ENCODE measurements around the gene PARD6A.

PARD6A gene

GRCh38 chr16:67697422-67698185, 36.8 kb downstream of the PARD6A start:
- DNase-seq: no peak

DNA sequence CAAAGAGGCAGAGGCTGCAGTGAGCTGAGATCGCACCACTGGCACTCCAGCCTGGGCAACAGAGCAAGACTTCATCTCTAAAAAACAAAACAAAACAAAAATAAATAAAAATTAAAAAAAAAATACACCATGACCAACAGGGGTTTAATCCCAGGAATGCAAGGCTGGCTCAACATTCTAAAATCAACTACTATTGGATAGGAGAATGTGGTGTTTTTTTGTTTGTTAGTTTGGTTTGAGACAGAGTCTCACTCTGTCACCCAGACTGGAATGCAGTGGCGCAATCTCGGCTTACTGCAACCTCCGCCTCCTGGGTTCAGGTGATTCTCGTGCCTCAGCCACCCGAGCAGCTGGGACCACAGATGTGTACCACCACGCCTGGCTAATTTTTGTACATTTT, 38.5 kb downstream of the PARD6A start:
- DNase-seq: no peak

DNA sequence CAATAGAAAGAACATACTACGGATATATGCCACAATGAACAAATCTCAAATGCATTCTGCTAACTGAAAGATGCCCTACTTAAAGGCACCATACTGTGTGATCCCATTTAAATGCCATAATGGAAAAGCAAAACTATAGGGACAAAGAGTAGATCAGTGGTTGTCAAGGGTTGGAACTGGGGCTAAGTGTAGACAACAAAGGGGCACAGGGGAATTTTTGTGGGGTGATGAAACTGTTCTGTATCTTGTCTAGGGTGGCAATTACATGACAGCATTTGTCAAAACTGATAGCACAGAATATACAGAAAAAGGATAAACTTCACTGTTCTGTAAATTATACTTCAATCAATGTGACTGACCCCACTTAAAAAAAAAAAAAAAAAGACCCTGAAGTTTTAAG, 40.7 kb downstream of the PARD6A start:
- no peak for DNase-seq

DNA sequence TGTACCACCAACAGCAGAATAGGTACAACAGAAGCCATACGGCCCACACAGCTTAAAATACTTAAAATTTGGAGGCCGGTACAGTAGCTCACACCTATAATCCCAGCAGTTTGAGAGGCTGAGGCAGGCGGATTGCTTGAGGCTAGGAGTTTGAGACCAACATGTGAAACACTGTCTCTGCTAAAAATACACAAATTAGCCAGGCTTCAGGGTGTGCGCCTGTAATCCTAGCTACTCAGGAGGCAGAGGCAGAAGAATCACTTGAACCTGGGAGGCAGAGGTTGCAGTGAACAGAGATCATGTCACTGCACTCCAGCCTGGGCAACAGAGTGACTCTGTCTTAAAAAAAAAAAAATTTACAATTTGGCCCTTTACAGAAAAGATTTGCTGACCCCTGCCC, 41.4 kb downstream of the PARD6A start:
- no peak for DNase-seq

DNA sequence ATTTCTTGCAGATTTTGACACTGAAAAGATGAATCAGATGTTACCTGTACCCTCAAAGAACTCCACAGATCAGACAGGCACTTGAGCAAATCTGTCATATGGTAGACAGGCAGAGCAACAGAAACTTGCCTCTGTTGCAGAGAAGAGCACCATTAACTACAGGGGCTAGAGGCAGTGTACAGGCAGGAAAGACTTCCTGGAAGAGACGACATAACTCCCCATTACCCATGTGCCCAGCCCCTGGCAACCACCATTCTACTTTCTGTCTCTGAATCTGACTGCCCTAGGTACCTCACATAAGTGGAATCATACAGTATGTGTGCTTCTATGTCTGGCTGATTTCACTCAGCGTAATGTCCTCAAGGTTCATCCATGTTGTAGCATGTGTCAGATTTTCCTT, 42.9 kb downstream of the PARD6A start:
- DNase-seq: no peak

GRCh38 chr16:67704110-67704509, 43.4 kb downstream of the PARD6A start:
- no peak for DNase-seq

DNA sequence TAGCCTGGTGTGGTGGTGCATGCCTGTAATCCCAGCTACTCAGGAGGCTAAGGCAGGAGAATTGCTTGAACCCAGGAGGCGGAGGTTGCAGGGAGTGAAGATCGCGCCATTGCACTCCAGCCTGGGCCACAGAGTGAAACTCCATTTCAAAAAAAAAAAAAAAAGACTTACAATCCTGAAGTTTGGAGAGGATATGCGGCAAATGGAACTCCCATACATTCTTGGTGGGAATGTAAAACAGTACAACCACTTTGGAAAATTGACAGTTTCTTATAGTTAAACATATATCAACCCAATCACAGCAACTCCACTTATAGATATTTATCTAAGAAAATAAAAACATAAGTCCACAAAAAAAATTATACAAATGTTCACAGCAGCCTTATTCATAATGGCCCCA, 46.5 kb downstream of the PARD6A start:
- DNase-seq: no peak

- no peak for DNase-seq
Measured at GRCh38 chr16:67707790-67708189, 47.0 kb downstream of the PARD6A start.

DNA sequence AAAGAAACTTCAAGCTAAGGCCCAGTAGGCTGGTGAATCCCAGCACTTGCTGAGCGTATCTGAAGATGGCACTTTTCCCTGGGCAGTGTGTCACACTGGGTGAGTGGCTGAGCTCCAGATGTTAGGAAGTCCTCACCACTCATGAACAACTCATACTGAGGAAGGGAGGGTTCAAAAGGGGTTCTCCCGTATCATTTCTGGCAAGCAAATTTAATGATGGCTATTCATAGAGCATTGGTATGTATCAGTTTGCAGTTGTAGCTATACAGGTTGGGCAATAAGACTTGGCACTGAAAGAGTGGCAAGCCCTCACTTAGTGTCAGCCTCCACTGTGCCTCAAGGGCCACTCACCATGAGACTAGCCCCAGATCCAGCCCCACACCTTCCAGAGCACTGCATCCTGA, 47.6 kb downstream of the PARD6A start:
- peak; percentile 46 for DNase-seq

DNA sequence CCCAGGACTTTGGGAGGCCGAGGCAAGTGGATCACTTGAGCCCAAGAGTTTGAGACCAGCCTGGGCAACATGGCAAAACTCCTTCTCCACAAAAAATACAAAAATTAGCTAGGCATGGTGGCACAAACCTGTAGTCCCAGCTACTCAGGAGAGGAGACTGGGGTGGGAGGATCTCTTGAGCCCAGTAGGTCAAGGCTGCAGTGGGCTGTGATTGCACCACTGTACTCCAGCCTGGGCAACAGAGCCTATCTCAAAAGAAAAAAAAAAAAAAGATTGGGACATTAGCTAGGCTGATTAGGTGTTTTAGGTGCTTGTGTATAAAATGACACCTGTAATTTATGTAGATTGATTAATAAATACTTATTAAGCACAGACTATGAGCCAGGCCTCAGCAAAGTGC, 48.3 kb downstream of the PARD6A start:
- no peak for DNase-seq

DNA sequence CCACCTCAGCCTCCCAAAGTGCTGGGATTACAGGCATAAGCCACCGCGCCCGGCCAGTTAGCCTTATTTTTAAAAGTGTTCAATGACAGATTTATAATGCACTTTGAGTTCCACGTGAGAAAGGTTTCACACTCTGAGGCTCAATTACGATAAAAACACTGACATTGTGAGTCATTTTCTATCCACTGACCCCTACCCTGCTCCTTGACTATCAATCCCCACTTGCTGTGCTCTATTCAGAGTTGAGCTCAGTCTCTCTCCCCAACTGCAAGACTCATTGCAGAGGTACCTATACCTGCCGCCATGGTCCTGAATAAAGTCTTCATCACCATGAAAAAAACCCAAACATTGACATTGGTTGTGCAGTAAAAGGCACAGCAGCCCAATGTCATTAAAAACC, 49.8 kb downstream of the PARD6A start:
- DNase-seq: no peak
